Erythroblast (primary cell): ENCODE data around the gene SGK1.

Experiments
- DNase-seq, 2 experiments: peaks; one replicate each; lab custom pipeline; 2025; lab: John Stamatoyannopoulos, UW
- GATA1 ChIP-seq: IDR thresholded peaks from 2 replicates; pipeline ENCODE4 v1.6.1; 2011; ENCODE audit warnings: low read depth, mild to moderate bottlenecking, control low read depth, low read length, moderate library complexity
- POLR2A ChIP-seq: IDR thresholded peaks from 2 replicates; pipeline ENCODE4 v1.6.1; 2011; ENCODE audit warnings: mild to moderate bottlenecking, low read length

Gene SGK1

GRCh38 chr6:134317471-134318131, at the start of gene SGK1:
Gene SGK1 (minus strand): TSS chr6:134318112. CDS start chr6:134317460, 652 bp downstream.
- TF ChIP-seq GATA1 (no peak), POLR2A (no peak)
- peak; percentile 71 to 79 for DNase-seq

DNA sequence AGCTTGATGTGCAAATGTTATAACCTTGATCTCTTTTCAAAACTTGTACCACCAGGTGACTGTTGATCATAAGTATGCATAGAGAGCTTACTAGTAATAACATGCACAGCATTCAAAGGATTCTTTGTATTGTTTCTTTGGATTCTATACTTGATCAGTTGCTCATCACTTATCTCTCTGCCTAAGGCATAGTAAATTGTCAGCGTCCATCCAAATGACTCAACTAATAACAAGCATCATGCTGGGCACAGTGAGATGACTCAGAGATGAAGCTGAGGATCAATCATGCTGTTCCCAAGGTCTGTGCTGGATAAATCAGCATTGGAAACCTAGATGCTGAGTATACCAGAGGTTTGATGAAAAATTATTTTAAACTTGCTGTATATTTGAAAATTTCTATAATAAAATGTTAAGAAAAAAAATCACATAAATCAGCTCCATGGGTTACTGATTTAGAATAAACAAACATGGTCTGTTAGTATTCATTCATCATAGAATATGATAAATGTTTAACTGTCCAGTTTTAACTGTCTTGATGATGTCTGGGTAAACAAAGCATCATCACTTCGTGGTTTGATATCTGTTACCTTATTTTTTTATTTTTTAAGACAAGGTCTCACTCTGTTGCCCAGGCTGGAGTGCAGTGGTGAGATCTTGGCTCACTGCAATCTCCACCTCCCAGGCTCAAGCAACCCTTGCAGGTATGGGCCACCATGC, 45.6 kb upstream of the SGK1 start:
- TF ChIP-seq GATA1 (no peak), POLR2A (no peak)
- DNase-seq: no peak

DNA sequence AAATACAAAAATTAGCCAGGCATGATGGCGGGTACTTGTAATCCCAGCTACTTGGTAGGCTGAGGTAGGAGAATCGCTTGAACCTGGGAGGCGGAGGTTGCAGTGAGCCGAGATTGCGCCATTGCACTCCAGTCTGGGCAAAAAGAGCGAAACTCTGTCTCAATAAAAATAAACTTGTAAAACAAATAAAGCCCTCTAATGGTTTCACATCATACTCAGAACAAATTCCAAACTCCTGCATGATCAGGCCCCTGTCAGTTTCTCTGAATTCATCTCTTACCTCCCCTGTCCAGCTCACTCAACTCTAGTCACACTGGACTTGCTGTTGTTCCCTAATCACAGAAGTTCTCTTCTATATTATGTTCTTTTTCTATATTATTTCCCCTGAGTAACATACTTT, 43.1 kb upstream of the SGK1 start:
- TF ChIP-seq GATA1 (no peak), POLR2A (no peak)
- DNase-seq: no peak

GRCh38 chr6:134359302-134359701, 41.4 kb upstream of the SGK1 start:
- no peak for TF ChIP-seq POLR2A
- TF ChIP-seq GATA1: no peak
- no peak for DNase-seq

DNA sequence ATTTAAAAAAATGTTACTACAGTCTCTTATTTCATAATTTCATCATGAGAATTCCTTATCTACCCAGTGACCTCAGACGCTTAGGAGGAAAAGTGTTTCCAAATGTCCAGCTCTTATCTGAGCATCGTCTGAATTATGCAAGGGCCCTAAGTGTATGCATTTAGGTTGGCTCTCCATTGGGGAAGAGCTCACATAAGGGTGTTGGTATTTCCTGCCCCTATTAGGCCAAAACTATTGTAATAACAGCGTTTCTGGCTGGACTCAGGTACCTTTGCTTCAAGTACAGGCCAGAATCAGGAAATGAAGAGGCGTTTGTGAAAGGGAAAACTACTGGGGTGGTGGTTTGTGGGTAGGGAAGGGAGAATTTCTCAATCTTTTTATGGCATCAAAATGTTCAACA, 40.4 kb upstream of the SGK1 start:
- peak in 1 of 2 experiments; percentile 26 for DNase-seq
- TF ChIP-seq POLR2A: no peak
- TF ChIP-seq GATA1: no peak

DNA sequence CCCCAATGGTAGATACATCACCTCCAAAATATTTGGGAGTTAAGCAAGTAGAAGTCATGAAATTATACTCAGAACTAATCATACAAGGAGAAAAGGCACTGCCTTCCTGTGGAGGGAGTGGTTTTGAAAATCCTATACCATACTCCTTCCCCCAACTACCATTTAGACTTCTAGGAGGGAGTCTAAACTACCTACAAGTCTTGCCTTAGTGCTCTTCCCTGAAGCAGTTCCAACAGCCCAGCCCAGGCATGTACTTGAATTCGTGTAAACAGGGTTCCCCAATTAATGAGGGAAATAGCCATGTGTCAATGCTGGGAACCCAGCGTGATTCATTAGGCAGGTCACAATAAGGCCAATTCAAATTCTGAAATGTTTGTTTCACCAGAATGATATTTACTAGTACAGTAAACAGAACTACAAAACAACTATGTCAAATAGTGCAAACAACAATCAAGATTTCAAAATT, 39.1 kb upstream of the SGK1 start:
- DNase-seq: no peak
- no peak for TF ChIP-seq GATA1
- no peak for TF ChIP-seq POLR2A

- TF ChIP-seq POLR2A (no peak), GATA1 (no peak)
These were observed 38.5 kb upstream of the SGK1 start for GRCh38 chr6:134356405-134356804.

DNA sequence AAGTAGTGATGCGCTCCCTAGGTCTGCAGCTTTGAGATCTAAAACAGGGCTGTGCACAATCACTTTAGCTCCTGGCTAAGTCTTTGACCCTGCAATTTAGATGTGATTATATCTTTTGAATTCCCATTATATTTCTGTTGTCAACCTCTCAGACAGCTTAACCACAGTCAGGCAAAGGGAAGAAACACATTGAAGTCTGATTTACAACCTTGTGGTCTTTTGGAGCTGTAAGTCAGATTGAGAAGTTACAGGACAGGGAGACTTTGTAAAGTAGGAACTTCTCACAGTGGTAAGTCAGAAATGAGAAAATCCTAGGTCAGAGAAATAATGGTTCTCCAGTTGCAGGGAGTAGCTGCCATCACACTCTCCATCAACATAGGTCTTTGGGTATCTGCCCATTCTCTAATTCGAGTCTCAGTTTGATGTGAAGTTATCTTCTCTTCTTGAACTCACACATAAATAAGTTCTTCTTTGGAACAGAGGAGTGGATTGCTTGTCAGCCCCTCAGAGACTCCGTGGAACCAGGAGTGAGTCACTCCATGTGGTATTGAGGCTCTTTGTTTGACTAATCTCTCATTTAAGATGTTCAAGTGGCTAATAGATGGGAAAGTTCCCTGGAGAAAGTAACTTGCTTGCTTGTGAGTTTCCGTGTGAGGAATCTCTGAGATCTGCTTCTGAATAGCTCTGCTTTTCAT, 35.0 kb upstream of the SGK1 start:
- TF ChIP-seq GATA1 (no peak), POLR2A (no peak)
- DNase-seq: no peak

More at GRCh38 chr6:134356405-134356804, 38.5 kb upstream of the SGK1 start:
- no peak for DNase-seq

DNA sequence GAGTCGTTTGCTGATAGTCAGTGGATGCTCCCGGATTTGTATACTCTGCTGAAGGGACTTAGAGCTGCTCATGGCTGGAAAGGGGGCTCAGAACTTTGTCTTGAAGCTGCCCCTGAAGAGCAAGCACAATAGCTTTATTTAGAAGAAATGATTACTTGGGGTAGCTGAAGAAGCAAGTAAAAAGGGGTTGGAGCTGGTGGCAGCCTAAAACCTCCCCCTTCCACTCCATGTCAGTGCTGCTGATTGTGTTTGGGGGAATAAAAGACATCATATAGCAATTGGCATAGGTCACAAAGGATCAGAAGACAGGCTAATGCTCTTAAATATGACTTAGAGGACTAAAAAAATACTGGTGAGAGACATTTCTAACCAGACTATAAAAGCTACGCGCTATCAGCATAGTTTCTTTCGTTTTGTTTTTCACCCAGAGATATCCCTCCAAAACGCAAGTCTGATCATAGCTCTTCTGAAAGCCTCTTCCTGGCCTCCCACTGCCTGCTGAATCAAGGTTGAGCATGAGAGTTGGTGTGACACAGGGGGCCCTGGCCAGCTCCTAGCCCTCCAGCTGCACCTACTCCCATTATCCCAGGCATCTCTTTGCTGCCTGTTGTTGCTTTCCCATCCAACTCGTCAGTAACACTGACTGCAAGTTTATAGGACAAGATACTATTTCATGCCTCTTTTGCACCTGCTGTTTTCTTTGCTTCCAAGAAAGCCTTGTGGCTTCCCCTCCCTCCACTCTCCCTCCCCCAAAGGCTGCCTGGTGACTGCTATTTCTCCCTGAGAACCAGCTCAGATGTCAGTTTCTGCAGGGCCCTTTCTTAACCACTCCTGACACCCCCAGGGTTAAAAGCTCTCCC, 33.9 kb upstream of the SGK1 start:
- no peak for DNase-seq
- no peak for TF ChIP-seq POLR2A

GRCh38 chr6:134347885-134348805, 30.2 kb upstream of the SGK1 start:
- TF ChIP-seq POLR2A (no peak), GATA1 (no peak)
- no peak for DNase-seq

GRCh38 chr6:134346932-134347545, 29.1 kb upstream of the SGK1 start:
- no peak for DNase-seq
- TF ChIP-seq POLR2A: no peak

- DNase-seq: no peak
- TF ChIP-seq GATA1: no peak
- no peak for TF ChIP-seq POLR2A
These were observed 27.9 kb upstream of the SGK1 start for GRCh38 chr6:134345789-134346188.
